Mesangial cell (primary cell): ENCODE measurements around the gene TACSTD2. TPM values are rescaled to one million over a fixed set of nuclear protein-coding genes. Genes with fewer than 3 reads are reported as not detected.

Source experiments
- total RNA-seq: library from RNA; depleted of rRNA; stranded (reverse); fragments of >200 nt; gene quantifications from 2 replicates; pipeline ENCODE4 v1.2.3, GENCODE V29; 2015

The TACSTD2 gene, protein sequence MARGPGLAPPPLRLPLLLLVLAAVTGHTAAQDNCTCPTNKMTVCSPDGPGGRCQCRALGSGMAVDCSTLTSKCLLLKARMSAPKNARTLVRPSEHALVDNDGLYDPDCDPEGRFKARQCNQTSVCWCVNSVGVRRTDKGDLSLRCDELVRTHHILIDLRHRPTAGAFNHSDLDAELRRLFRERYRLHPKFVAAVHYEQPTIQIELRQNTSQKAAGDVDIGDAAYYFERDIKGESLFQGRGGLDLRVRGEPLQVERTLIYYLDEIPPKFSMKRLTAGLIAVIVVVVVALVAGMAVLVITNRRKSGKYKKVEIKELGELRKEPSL
- total RNA-seq = 3.1 and 13.9 TPM in 2 replicates

DNA sequence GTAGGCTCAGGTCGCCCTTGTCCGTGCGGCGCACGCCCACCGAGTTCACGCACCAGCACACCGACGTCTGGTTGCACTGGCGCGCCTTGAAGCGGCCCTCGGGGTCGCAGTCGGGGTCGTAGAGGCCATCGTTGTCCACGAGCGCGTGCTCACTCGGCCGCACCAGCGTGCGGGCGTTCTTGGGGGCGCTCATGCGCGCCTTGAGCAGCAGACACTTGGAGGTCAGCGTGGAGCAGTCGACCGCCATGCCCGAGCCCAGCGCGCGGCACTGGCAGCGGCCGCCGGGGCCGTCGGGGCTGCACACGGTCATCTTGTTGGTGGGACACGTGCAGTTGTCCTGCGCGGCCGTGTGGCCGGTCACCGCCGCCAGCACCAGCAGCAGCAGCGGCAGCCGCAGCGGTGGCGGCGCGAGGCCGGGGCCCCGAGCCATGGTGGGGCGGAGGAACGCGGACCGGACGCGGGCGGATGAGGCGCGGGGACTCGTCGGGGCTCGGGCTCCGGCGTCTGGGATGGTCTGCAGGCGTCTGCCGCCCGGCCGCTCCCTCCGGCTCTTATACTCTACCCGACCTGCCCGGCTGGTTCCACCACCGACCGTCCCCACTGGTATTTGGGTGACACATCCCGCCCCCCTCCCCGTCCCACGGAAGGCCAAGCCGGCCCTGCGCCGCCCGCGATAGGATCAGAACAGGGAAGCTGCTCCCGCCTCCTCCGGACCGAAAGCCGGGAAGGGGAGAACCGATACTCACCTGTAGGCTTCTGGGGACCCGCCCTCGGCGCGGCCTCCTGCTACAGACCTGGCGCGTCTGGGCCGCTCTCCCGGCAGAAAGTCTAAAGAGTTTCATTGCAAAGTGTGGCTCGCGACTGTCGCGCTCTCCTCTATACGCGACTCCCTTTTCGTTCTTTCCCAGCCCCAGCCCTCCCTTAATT, at the start of gene TACSTD2:
TSS of gene TACSTD2 (minus strand) at position 526 of the 927 bp plus-strand sequence. CDS start at position 430, 96 bp downstream.

DNA sequence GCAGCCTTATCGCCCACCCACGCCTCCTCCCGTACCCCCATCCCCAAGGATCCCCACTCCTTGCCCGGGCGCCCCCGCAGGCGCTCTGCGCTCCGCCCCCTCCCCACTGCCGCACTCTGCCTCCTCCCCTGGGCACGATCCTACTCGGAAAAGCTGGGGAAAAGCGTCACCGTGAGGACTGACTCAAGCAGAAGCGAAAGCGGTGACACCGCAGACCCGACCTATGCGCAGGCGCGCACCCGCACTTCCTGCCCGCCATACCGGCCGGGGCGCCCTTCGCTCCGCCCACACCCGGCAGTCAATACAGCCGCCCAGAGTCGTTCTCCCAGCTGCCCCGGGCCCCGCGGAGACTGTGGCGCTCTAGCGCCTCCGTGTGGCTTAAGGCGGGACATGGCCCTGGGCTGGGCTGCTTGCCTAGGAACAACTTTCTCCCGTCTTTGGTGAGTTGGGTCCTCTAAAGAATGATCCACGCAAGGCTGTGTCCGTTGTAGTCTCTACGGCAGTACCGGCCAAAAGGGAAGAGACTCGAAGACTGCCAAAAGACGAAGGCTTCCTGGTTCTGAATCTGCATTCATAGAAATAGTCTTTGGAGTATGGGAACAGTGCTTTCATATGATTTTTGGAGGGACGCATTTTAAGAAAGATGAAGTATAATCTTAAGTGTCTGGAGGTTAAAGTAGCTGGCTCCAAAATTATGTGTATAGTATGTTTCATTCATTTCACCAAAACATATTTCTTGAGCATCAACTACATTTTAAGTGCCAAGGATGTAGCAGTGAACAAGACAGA, 30.3 kb downstream of the TACSTD2 start, which contains the start of gene OMA1:
TSS of gene OMA1 (minus strand) at position 207 of the 789 bp plus-strand sequence. CDS start 7,432 bp downstream, outside the sequence.

Other genes starting within 250 kb of the TACSTD2 start
- gene OMA1, start 30.5 kb downstream of the TACSTD2 start, total RNA-seq = 6.5 and 6.8 TPM in 2 replicates
- gene MYSM1, start 122.8 kb upstream of the TACSTD2 start, total RNA-seq = 3.9 and 4.9 TPM in 2 replicates
- 75.1 and 84.3 TPM in 2 replicates for gene JUN, start 206.8 kb upstream of the TACSTD2 start, total RNA-seq